22Rv1 (cell line): ENCODE results near the gene LCE6A.

Experiments
- H3K27ac ChIP-seq: fragments of 450-650 bp; 2 replicates; pipeline ENCODE4 v1.5.1; 2017
- CTCF ChIP-seq: fragments of 450-650 bp; IDR thresholded peaks from 2 replicates; pipeline ENCODE4 v1.5.1; 2017; ENCODE audit warnings: mild to moderate bottlenecking
- ZFX ChIP-seq: fragments of 450-650 bp; IDR thresholded peaks from 2 replicates; pipeline ENCODE4 v1.6.1; 2017; ENCODE audit warnings: antibody characterized with exemption, borderline replicate concordance

The LCE6A gene

DNA sequence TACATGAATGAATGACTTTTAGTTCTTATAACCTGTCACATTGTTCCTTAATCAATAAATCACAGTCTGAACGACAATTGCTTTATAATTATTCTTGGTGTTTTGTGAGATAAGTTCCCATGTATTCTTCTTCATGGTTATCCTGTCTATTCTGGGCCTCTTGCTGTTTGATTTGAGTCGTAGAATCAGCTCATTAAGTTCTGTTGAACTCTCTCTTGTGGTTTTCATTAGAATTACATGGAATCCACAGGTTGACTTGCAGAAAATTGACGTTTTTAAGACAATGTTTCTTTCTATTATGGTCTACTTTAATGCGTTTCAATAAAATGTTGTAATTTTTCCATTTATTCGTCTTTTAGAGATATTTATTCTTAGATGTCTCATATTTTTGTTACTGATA is 19.4 kb upstream of the LCE6A start:
- TF ChIP-seq CTCF: no peak
- TF ChIP-seq ZFX: no peak
- H3K27ac ChIP-seq: no peak overlapping the region

- TF ChIP-seq CTCF: no peak
- no peak for TF ChIP-seq ZFX
- no peak overlapping the region for H3K27ac ChIP-seq
These were observed 17.7 kb upstream of the LCE6A start for GRCh38 chr1:152824964-152825363.

- TF ChIP-seq ZFX: no peak
- no peak for TF ChIP-seq CTCF
- no peak within 1 kb of the TSS for H3K27ac ChIP-seq
These were observed 15.5 kb upstream of the LCE6A start, which contains the start of gene LCE1A for GRCh38 chr1:152827173-152827572. Gene LCE1A, plus strand, starts transcription at chr1:152827473. Its CDS starts 0 bp downstream, at chr1:152827473.

GRCh38 chr1:152836870-152837269 is 5.8 kb upstream of the LCE6A start:
- TF ChIP-seq ZFX (no peak), CTCF (no peak)
- no peak overlapping the region for H3K27ac ChIP-seq

DNA sequence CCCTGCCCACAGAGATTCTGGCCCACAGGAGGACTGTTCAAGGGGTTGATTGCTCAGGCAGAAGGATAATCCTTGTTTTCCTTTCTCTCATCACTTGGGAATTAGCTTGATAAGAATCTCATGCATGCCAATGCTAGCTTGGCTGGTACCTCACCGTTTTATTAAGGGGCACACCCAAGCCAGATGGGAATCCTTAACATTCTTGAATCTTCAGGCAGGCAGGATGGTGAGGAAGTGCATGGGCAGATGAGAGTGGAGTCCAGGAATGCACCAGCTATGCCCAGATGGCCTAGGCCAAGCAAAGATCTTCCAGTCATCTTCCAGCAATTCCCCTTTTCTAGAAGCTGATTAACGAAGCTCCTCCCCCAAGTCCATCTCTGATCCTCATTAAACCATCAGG is 13.0 kb downstream of the LCE6A start:
- TF ChIP-seq ZFX (no peak), CTCF (no peak)
- no peak overlapping the region for H3K27ac ChIP-seq

- TF ChIP-seq ZFX (no peak), CTCF (no peak)
- no peak overlapping the region for H3K27ac ChIP-seq
These were observed 15.4 kb downstream of the LCE6A start for GRCh38 chr1:152858062-152858461.

- TF ChIP-seq ZFX (no peak), CTCF (no peak)
- no peak within 1 kb of the TSS for H3K27ac ChIP-seq
These were observed 17.0 kb downstream of the LCE6A start, which contains the start of gene LCE7A for GRCh38 chr1:152859696-152860095. Gene LCE7A, plus strand, starts transcription at chr1:152859996. Its CDS starts 702 bp downstream, at chr1:152860698.
